NCI-H345 (cell line): Measurements from ENCODE around the gene ADGRG6.
A peak's percentile ranks its signal among the peaks of the same experiment; 100 is the strongest.
"Not testable (repeated sequence)": the region's sequence is repeated elsewhere in the genome, so short reads cannot be mapped to it uniquely, and the experiment has no call there.

ENCODE experiments used
- DNase-seq: peaks from one replicate; lab custom pipeline; 2025; lab: John Stamatoyannopoulos, UW

ADGRG6 gene

DNA sequence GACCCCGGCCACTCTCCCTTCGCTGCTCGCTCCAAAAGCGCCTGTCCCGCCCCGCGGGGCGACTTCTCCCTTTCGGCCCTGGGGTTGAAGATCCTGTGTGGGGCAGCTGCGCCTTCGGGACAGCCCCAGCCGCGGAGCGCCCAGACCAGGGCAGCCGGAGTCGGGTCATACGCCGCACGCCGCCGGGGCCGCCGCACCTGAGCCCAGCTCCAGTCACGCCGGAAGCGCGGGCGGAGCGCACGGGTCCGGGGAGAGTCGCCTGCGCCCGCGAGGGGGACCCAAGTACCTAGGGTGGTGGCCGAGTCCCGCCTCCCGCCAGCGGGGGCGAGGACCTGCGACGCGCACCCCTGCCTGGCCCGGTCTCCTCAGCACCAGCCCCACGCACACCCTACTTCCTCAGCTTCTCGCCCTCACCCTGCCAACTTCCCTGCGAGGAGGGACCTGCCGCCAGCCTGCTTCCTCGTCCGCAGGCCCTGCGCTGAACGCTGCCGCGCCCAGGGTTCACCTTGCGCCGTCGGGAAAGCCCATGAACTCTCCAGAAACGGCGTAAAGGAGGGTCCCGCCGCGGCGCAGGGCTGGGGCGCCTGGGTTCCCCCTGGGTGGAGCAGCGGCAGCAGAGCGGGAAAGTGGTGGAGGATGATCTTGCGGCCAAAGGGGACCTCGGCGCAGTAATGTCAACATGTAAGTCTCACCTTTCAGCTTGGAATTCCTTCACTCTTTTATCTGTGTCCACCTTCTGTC is at the start of gene ADGRG6:
TSS of gene ADGRG6 (plus strand) at position 357 of the 741 bp plus-strand sequence. CDS start at position 680, 323 bp downstream.
- peak; percentile 68 for DNase-seq

DNA sequence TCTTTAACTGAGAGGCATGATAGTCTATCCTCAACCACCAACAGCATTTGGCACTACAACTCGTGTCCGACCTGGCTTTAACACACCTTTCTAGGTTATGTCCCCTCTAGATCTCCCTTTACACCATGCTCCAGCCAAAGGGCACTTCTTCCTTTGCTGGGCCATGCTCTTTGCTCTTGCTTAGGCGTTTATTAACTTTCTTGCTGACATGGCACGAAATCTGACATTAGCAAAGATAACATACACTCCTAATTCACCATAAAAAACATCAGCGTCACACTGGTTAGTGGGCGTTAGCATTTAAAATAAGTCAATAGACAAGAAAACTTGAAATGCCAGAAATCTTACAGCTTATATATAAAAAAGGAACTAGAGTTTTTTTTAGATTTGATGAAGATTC is 47.3 kb upstream of the ADGRG6 start:
- DNase-seq: no peak

GRCh38 chr6:142255785-142256184 is 46.0 kb upstream of the ADGRG6 start:
- DNase-seq: no peak

GRCh38 chr6:142258305-142258704 is 43.5 kb upstream of the ADGRG6 start:
- no peak for DNase-seq

- no peak for DNase-seq
These were observed 43.0 kb upstream of the ADGRG6 start for GRCh38 chr6:142258757-142259156.

GRCh38 chr6:142260748-142261147 is 41.1 kb upstream of the ADGRG6 start:
- DNase-seq: no peak

DNA sequence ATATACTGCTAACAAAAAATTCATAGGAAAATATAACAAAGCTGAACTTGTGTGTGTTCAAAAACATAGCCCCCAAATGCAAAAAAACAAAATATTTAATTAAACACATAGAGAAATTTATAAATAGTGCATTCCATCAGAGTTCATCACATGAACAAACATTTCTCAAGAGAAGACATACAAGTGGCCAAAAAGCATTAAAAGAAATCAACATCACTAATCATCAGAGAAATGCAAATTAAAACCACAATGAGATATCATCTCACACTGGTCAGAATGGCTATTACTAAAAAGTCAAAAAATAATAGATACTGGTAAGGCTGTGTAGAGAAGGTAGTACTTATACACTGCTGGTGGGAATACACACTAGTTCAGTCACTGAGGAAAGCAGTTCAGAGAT is 39.6 kb upstream of the ADGRG6 start:
- no peak for DNase-seq

DNA sequence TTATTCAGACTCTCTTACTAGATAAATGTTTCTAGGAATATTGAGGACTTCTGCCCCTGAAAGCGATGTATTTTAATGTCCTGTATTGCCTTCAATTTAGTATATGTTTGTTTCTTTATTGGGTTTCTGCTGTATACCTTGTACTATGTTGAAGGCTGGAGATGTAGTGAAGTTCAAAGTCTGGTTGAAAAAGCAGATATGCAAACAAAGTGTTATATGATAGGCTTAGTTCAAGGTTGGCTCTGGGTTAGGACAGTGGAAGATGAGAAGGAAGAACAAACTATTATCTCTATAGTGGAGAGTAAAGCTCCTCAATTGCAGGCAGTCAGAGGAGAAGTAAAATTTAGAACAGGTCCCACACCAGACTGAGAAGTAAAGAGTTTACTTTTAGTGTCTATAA is 36.3 kb upstream of the ADGRG6 start:
- no peak for DNase-seq

DNA sequence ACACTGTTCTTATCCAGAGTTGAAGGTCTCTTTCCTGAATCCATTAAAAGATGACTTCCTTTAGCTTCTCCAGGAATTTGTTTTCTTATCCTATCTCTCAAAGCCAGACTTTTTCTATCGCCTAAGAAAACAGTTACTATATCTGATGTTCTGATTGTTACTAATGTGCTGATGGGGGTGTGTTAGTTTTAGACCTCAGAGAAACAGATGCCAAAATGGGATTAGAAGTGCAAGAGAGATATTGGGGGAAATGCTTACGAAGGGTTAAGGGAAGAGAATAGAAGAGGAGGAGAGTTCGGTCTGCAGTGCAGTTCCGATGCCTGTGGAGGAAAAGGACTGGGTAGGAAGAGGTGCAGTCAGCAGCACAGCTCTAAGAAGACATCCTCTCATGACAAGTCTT is 35.7 kb upstream of the ADGRG6 start:
- no peak for DNase-seq

GRCh38 chr6:142271476-142271875 is 30.3 kb upstream of the ADGRG6 start:
- DNase-seq: no peak

GRCh38 chr6:142274656-142275055 is 27.2 kb upstream of the ADGRG6 start:
- no peak for DNase-seq

- DNase-seq: no peak
These were observed 26.4 kb upstream of the ADGRG6 start for GRCh38 chr6:142275236-142276006.

GRCh38 chr6:142276256-142276655 is 25.6 kb upstream of the ADGRG6 start:
- no peak for DNase-seq

- no peak for DNase-seq
These were observed 22.2 kb upstream of the ADGRG6 start for GRCh38 chr6:142279350-142280180.

GRCh38 chr6:142280265-142280664 is 21.5 kb upstream of the ADGRG6 start:
- DNase-seq: no peak

- DNase-seq: no peak
These were observed 20.9 kb upstream of the ADGRG6 start for GRCh38 chr6:142280927-142281326.

GRCh38 chr6:142283138-142283537 is 18.7 kb upstream of the ADGRG6 start:
- not testable (repeated sequence) for DNase-seq

- no peak for DNase-seq
These were observed 17.4 kb upstream of the ADGRG6 start for GRCh38 chr6:142284419-142284818.

- no peak for DNase-seq
These were observed 16.3 kb upstream of the ADGRG6 start for GRCh38 chr6:142285235-142286087.

GRCh38 chr6:142286088-142286409 is 15.8 kb upstream of the ADGRG6 start:
- no peak for DNase-seq

- no peak for DNase-seq
These were observed 12.1 kb upstream of the ADGRG6 start for GRCh38 chr6:142289687-142290086.

- no peak for DNase-seq
These were observed 11.0 kb upstream of the ADGRG6 start for GRCh38 chr6:142290851-142291250.
